Panc1 (cell line): ENCODE results near the gene TTC28. TPM values are rescaled to one million over a fixed set of nuclear protein-coding genes. Genes with fewer than 3 reads are reported as not detected.

Experiments
- ATAC-seq: fragments of 200-7000 bp; cut with Tn5 transposase; 2 replicates; pipeline ENCODE4 v1.9.1; 2020; ENCODE audit warnings: mild to moderate bottlenecking, moderate library complexity
- BruUV-seq: library from RNA; stranded (reverse); fragments of 400-500 nt; replicated peaks from 2 replicates; lab custom pipeline; 2021; lab: Mats Ljungman, UMichigan
- CTCF ChIA-PET: fragments of 300-600 bp; sonication (Branson Sonifier 250); formaldehyde crosslinking; loops from one replicate; lab custom pipeline; 2022; ENCODE audit warnings: antibody characterized with exemption; lab: Charles Lee
- POLR2A ChIA-PET: fragments of 300-600 bp; sonication (Branson Sonifier 250); formaldehyde crosslinking; loops from one replicate; lab custom pipeline; 2022; ENCODE audit warnings: antibody characterized with exemption; lab: Charles Lee
- DNase-seq: peaks from one replicate; pipeline ENCODE4 v3.0.0-alpha.2; 2010; ENCODE audit warnings: low read depth, low spot score
- H3K27ac ChIP-seq: 2 replicates; pipeline ENCODE4 v1.5.1; 2011; ENCODE audit warnings: mild to moderate bottlenecking, low read length, inconsistent platforms
- H3K27me3 ChIP-seq: fragments of 200-500 bp; sonication (Bioruptor generic); 2 replicates; pipeline ENCODE4 v1.6.0; 2014; ENCODE audit warnings: low read length, inconsistent platforms; ENCODE audit not compliant: control insufficient read depth, insufficient read depth
- H3K36me3 ChIP-seq: fragments of 200-500 bp; sonication (Bioruptor generic); 2 replicates; pipeline ENCODE4 v1.5.1; 2014; ENCODE audit warnings: inconsistent platforms, mild to moderate bottlenecking, low read length, moderate library complexity; ENCODE audit not compliant: control insufficient read depth, insufficient read depth
- H3K4me1 ChIP-seq: 2 replicates; pipeline ENCODE4 v1.5.1; 2011; ENCODE audit warnings: inconsistent platforms, mild to moderate bottlenecking, low read length, moderate library complexity; ENCODE audit not compliant: control insufficient read depth, insufficient read depth
- H3K4me3 ChIP-seq, 2 experiments: 2 replicates each; pipeline ENCODE4 v1.5.1; 2011 to 2012; ENCODE audit warnings: low read depth in 2 of 2, low read length in 2 of 2, mild to moderate bottlenecking in 2 of 2, inconsistent platforms in 1 of 2, moderate library complexity in 1 of 2
- H3K9me3 ChIP-seq: fragments of 200-500 bp; sonication (Bioruptor generic); 2 replicates; pipeline ENCODE4 v1.5.1; 2014; ENCODE audit warnings: low read depth, mild to moderate bottlenecking, inconsistent platforms, low read length, moderate library complexity; ENCODE audit not compliant: control insufficient read depth, insufficient read depth
- POLR2AphosphoS5 ChIP-seq: IDR thresholded peaks from 2 replicates; pipeline ENCODE4 v1.6.1; 2012; ENCODE audit warnings: mild to moderate bottlenecking, low read depth, low read length, moderate library complexity
- SIN3A ChIP-seq: IDR thresholded peaks from 2 replicates; pipeline ENCODE4 v1.6.1; 2012; ENCODE audit warnings: low read depth, mild to moderate bottlenecking, low read length, moderate library complexity, borderline replicate concordance; ENCODE audit not compliant: insufficient read depth
- TCF7L2 ChIP-seq: IDR thresholded peaks from 2 replicates; pipeline ENCODE4 v1.6.1; 2011; ENCODE audit warnings: mild to moderate bottlenecking, low read depth, low read length, inconsistent platforms
- in situ Hi-C: cut with HindIII; loops from 2 replicates; pipeline ENCODE4 v1.10.0; 2016; ENCODE audit warnings: low sequenced_read_pairs, low pct_unique_long_range_greater_than_20kb
- intact Hi-C: fragments of 100-400 bp; cut with micrococcal nuclease; formaldehyde crosslinking; loops from one replicate; pipeline ENCODE4 v1.10.0; 2022; ENCODE audit not compliant: unreplicated experiment
- total RNA-seq: library from RNA; stranded (reverse); gene quantifications from one replicate; pipeline ENCODE4 v1.2.1, GENCODE V29; 2021; ENCODE audit not compliant: unreplicated experiment
- TF ChIP-seq, protein P1 (sequence below), 2 experiments: IDR thresholded peaks; 2 replicates each; pipeline ENCODE4 v1.6.1; 2011 to 2012; ENCODE audit warnings: low read depth in 2 of 2, control low read depth in 1 of 2, low read length in 1 of 2, mild to moderate bottlenecking in 1 of 2, moderate library complexity in 1 of 2; ENCODE audit not compliant: insufficient read depth in 1 of 2
- TF ChIP-seq, protein P2 (sequence below): fragments of 450-650 bp; IDR thresholded peaks from 2 replicates; pipeline ENCODE4 v1.5.1; 2017; ENCODE audit warnings: mild to moderate bottlenecking

TTC28 gene
- total RNA-seq, 1 experiment from 2014 or later = 24.8 TPM

DNA sequence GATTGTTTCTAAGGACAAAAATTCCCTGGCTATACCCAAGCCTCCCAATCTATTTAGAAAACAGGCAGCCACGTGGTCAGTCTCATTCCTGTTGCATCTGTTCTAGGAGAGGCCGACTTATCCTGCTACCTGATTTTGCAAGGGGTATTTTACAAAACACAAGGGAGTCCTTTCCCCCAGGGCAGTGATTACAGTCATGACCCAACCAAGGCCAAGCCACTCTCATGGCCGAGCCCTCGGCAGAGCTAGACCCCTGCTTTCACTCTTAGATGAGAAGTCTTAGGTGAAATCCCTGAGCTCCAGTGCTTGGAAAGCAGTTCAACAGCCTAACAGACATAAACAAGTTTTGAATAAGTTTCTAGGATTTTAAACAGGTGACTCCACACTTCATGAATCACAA lies 671.6 kb downstream of the TTC28 start:
- TF ChIP-seq, protein P1, sequence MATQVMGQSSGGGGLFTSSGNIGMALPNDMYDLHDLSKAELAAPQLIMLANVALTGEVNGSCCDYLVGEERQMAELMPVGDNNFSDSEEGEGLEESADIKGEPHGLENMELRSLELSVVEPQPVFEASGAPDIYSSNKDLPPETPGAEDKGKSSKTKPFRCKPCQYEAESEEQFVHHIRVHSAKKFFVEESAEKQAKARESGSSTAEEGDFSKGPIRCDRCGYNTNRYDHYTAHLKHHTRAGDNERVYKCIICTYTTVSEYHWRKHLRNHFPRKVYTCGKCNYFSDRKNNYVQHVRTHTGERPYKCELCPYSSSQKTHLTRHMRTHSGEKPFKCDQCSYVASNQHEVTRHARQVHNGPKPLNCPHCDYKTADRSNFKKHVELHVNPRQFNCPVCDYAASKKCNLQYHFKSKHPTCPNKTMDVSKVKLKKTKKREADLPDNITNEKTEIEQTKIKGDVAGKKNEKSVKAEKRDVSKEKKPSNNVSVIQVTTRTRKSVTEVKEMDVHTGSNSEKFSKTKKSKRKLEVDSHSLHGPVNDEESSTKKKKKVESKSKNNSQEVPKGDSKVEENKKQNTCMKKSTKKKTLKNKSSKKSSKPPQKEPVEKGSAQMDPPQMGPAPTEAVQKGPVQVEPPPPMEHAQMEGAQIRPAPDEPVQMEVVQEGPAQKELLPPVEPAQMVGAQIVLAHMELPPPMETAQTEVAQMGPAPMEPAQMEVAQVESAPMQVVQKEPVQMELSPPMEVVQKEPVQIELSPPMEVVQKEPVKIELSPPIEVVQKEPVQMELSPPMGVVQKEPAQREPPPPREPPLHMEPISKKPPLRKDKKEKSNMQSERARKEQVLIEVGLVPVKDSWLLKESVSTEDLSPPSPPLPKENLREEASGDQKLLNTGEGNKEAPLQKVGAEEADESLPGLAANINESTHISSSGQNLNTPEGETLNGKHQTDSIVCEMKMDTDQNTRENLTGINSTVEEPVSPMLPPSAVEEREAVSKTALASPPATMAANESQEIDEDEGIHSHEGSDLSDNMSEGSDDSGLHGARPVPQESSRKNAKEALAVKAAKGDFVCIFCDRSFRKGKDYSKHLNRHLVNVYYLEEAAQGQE (IDR thresholded peaks at IDR 0.05; ENCODE audit: insufficient read depth in 1 of 2, low read depth in 2 of 2, low read length in 1 of 2) = no peak
- no peak for TF ChIP-seq SIN3A
- TF ChIP-seq POLR2AphosphoS5 = no peak
- TF ChIP-seq, protein P2, sequence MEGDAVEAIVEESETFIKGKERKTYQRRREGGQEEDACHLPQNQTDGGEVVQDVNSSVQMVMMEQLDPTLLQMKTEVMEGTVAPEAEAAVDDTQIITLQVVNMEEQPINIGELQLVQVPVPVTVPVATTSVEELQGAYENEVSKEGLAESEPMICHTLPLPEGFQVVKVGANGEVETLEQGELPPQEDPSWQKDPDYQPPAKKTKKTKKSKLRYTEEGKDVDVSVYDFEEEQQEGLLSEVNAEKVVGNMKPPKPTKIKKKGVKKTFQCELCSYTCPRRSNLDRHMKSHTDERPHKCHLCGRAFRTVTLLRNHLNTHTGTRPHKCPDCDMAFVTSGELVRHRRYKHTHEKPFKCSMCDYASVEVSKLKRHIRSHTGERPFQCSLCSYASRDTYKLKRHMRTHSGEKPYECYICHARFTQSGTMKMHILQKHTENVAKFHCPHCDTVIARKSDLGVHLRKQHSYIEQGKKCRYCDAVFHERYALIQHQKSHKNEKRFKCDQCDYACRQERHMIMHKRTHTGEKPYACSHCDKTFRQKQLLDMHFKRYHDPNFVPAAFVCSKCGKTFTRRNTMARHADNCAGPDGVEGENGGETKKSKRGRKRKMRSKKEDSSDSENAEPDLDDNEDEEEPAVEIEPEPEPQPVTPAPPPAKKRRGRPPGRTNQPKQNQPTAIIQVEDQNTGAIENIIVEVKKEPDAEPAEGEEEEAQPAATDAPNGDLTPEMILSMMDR = no peak
- TF ChIP-seq TCF7L2 = no peak
- ChIA-PET POLR2A (no interaction called here), CTCF (no interaction called here)
- in situ Hi-C loops = no loop called here
- no peak for DNase-seq
- H3K36me3 ChIP-seq = no peaks in the 10 kb centered on the region
- no peaks in the 10 kb centered on the region for H3K9me3 ChIP-seq
- H3K27ac ChIP-seq = no peak overlapping the region
- no peak for ATAC-seq
- intact Hi-C loops = loop anchor here (5.0 kb wide), 1 partner anchor 121 kb away; no protein-coding TSS in a partner anchor
- no TSS peak for BruUV-seq
- H3K4me1 ChIP-seq = no peaks in the 10 kb centered on the region; the same call in 1 of the 2 replicates
- no peak overlapping the region for H3K4me3 ChIP-seq
- H3K27me3 ChIP-seq = no peaks in the 10 kb centered on the region

DNA sequence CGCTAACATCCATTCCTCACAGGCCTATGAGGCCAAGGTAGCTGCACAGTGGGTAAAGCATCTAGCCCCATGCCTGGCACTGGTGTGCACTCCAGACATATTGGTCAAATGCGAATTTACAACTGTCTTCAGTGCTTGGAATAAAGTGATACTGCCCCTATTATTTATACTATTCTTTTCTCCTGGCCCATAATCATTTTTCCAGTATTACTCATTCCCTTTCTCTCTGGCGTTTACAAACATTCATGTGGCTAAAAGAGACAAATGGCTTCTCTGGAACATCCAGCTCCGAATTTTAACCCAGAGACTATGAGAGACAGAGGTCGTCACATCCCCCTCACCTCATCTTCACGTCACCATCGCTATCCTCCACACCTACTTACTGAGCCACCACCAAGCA lies 673.4 kb downstream of the TTC28 start:
- intact Hi-C loops (loop anchor here (5.0 kb wide), 1 partner anchor 119 kb away; no protein-coding TSS in a partner anchor), in situ Hi-C loops (no loop called here)
- ChIA-PET POLR2A (no interaction called here), CTCF (no interaction called here)
- no peaks in the 10 kb centered on the region for H3K36me3 ChIP-seq
- BruUV-seq = TSS peak; percentile 38
- H3K27me3 ChIP-seq = no peaks in the 10 kb centered on the region
- H3K9me3 ChIP-seq = no peaks in the 10 kb centered on the region
- ATAC-seq (no peak), DNase-seq (no peak)
- TF ChIP-seq POLR2AphosphoS5 (no peak), TCF7L2 (no peak), SIN3A (no peak)
- TF ChIP-seq, protein P1 (IDR thresholded peaks at IDR 0.05; ENCODE audit: insufficient read depth in 1 of 2, low read depth in 2 of 2, low read length in 1 of 2) = no peak
- TF ChIP-seq, protein P2 = no peak
- H3K4me1 ChIP-seq = no peaks in the 10 kb centered on the region; the same call in 1 of the 2 replicates
- H3K27ac ChIP-seq = no peak overlapping the region
- H3K4me3 ChIP-seq = no peak overlapping the region
